K562 (cell line): ENCODE data around the gene PLEKHA5. TPM values are rescaled to one million over a fixed set of nuclear protein-coding genes. Genes with fewer than 3 reads are reported as not detected.
A peak's percentile ranks its signal among the peaks of the same experiment; 100 is the strongest.

Source experiments
- ARID1B ChIP-seq: fragments of 450-650 bp; IDR thresholded peaks from 2 replicates; pipeline ENCODE4 v1.6.1; 2016; ENCODE audit warnings: antibody characterized with exemption, mild to moderate bottlenecking, inconsistent platforms
- BDP1 ChIP-seq: IDR thresholded peaks from 3 replicates; pipeline ENCODE4 v1.6.1; 2011; ENCODE audit not compliant: insufficient read length, insufficient read depth
- CBFA2T3 ChIP-seq: fragments of 450-650 bp; IDR thresholded peaks from 2 replicates; pipeline ENCODE4 v1.6.1; 2017
- CEBPG ChIP-seq, 3 experiments: fragments of 200-800 bp in 1 of 3; sonication (Bioruptor generic) in 1 of 3; sonication (generic) in 1 of 3; formaldehyde crosslinking in 1 of 3; IDR thresholded peaks in 2 of 3; conservative IDR thresholded peaks in 1 of 3; 2 replicates each; pipeline versions ENCODE4 v1.6.1 to v1.8.0; 2016 to 2022; ENCODE audit warnings: missing compliant biosample characterization in 2 of 3, missing genetic modification characterization in 2 of 3, mild to moderate bottlenecking in 1 of 3, missing genetic modification reagents in 1 of 3
- CTBP1 ChIP-seq: fragments of 450-650 bp; IDR thresholded peaks from 2 replicates; pipeline ENCODE4 v1.6.1; 2016; ENCODE audit warnings: borderline replicate concordance
- EP400 ChIP-seq: fragments of 450-650 bp; IDR thresholded peaks from 2 replicates; pipeline ENCODE4 v1.6.1; 2017; ENCODE audit warnings: antibody characterized with exemption, mild to moderate bottlenecking, moderate library complexity
- GABPB2 ChIP-seq: fragments of 250-450 bp; sonication (Bioruptor Pico); conservative IDR thresholded peaks from 2 replicates; pipeline ENCODE4 v1.5.1; 2021; ENCODE audit warnings: mild to moderate bottlenecking
- HMGN3 ChIP-seq: IDR thresholded peaks from 2 replicates; pipeline ENCODE4 v1.6.1; 2011; ENCODE audit warnings: borderline replicate concordance, low read depth, mild to moderate bottlenecking, mixed read lengths, low read length; ENCODE audit not compliant: insufficient read length; ENCODE audit errors: extremely low read depth
- NCOR1 ChIP-seq: fragments of 450-650 bp; IDR thresholded peaks from 2 replicates; pipeline ENCODE4 v1.6.1; 2016; ENCODE audit warnings: mild to moderate bottlenecking, moderate library complexity
- POLR2H ChIP-seq: IDR thresholded peaks from 2 replicates; pipeline ENCODE4 v1.6.1; 2016; ENCODE audit warnings: missing genetic modification characterization, low read depth, mild to moderate bottlenecking, control low read depth, missing compliant biosample characterization, moderate library complexity
- TEAD4 ChIP-seq, 2 experiments: sonication (generic) in 1 of 2; formaldehyde crosslinking in 1 of 2; IDR thresholded peaks; 2 replicates each; pipeline versions ENCODE4 v1.6.1 to v1.8.0; 2012 to 2022; ENCODE audit warnings: borderline replicate concordance in 1 of 2, inconsistent platforms in 1 of 2, low read length in 1 of 2, mild to moderate bottlenecking in 1 of 2, missing genetic modification reagents in 1 of 2
- WHSC1 ChIP-seq: IDR thresholded peaks from one replicate; pipeline ENCODE4 v1.6.1; 2012; ENCODE audit warnings: low read length, control low read depth, inconsistent platforms
- XRCC5 ChIP-seq: fragments of 200-400 bp; formaldehyde crosslinking; IDR thresholded peaks from 2 replicates; pipeline ENCODE4 v1.6.1; 2017; ENCODE audit warnings: low read depth, mild to moderate bottlenecking, low read length
- YBX1 ChIP-seq: fragments of 450-650 bp; IDR thresholded peaks from 2 replicates; pipeline ENCODE4 v1.7.1; 2016; ENCODE audit warnings: mild to moderate bottlenecking
- ZBTB17 ChIP-seq: fragments of 450-650 bp; formaldehyde crosslinking; IDR thresholded peaks from 2 replicates; pipeline ENCODE4 v1.4.0; 2020; ENCODE audit warnings: mild to moderate bottlenecking
- ZNF232 ChIP-seq: sonication (generic); formaldehyde crosslinking; IDR thresholded peaks from 2 replicates; pipeline ENCODE4 v1.8.0; 2022; ENCODE audit warnings: mild to moderate bottlenecking, missing genetic modification reagents
- polyA plus RNA-seq, 8 experiments: library from polyadenylated mRNA; depleted of rRNA in 4 of 8; stranded (reverse) in 5 of 8; unstranded in 3 of 8; fragments of >200 nt; fragmentation: Nextera tagmentation in 2 of 8; fragmentation: Illumina TruSeq in 1 of 8; extraction: Ambion mirVana in 2 of 8; extraction: Trizol in 1 of 8; gene quantifications; 2 replicates each; pipeline versions ENCODE4 v1.2.1 to v1.2.3, GENCODE V29; 2011 to 2014; ENCODE audit warnings: inconsistent platforms in 1 of 8, missing spikeins in 1 of 8
- total RNA-seq, 7 experiments: library from RNA; depleted of rRNA in 6 of 7; stranded (reverse); fragments of >200 nt in 6 of 7; fragmentation: Illumina TruSeq in 2 of 7; extraction: Trizol in 2 of 7; gene quantifications; 2 replicates each; pipeline versions ENCODE4 v1.2.1 to v1.2.3, GENCODE V29; 2011 to 2021; ENCODE audit warnings: low replicate concordance in 1 of 7
- TF ChIP-seq, protein P1 (sequence below), 2 experiments: fragments of 450-650 bp in 1 of 2; sonication (generic) in 1 of 2; formaldehyde crosslinking; conservative IDR thresholded peaks; 2 replicates each; pipeline versions ENCODE4 v1.4.0 to v1.8.1; 2020 to 2022; ENCODE audit warnings: mild to moderate bottlenecking in 1 of 2, missing genetic modification reagents in 1 of 2
- TF ChIP-seq, protein P2 (sequence below), 2 experiments: fragments of 450-650 bp; conservative IDR thresholded peaks; 2 replicates each; pipeline ENCODE4 v1.6.1; 2017; ENCODE audit warnings: mild to moderate bottlenecking in 2 of 2, moderate library complexity in 2 of 2
- TF ChIP-seq, protein P3 (sequence below), 2 experiments: fragments of 250-450 bp in 1 of 2; fragments of 450-650 bp in 1 of 2; sonication (Bioruptor Pico) in 1 of 2; IDR thresholded peaks; 2 replicates each; pipeline versions ENCODE4 v1.6.1 to v1.8.0; 2016 to 2021; ENCODE audit warnings: mild to moderate bottlenecking in 2 of 2, moderate library complexity in 2 of 2, missing compliant biosample characterization in 1 of 2, missing genetic modification characterization in 1 of 2
- TF ChIP-seq, protein P4 (sequence below): fragments of 450-650 bp; IDR thresholded peaks from one replicate; pipeline ENCODE4 v1.6.1; 2018; ENCODE audit warnings: mild to moderate bottlenecking, moderate library complexity; ENCODE audit not compliant: partially characterized antibody
- TF ChIP-seq, protein P5 (sequence below): fragments of 250-450 bp; sonication (Bioruptor Pico); IDR thresholded peaks from 2 replicates; pipeline ENCODE4 v1.8.0; 2022; ENCODE audit warnings: moderate library complexity, mild to moderate bottlenecking, inconsistent platforms
- TF ChIP-seq, protein P6 (sequence below): fragments of 250-450 bp; sonication (Bioruptor Pico); IDR thresholded peaks from 2 replicates; pipeline ENCODE4 v1.5.1; 2021; ENCODE audit warnings: mild to moderate bottlenecking

The PLEKHA5 gene
- total and polyA plus RNA-seq, 9 of the 15 experiments (the other 6 are each of a cell fraction or from before 2014, with no cell fraction given), result 7.2 to 26.2 (median 17.4) TPM

DNA sequence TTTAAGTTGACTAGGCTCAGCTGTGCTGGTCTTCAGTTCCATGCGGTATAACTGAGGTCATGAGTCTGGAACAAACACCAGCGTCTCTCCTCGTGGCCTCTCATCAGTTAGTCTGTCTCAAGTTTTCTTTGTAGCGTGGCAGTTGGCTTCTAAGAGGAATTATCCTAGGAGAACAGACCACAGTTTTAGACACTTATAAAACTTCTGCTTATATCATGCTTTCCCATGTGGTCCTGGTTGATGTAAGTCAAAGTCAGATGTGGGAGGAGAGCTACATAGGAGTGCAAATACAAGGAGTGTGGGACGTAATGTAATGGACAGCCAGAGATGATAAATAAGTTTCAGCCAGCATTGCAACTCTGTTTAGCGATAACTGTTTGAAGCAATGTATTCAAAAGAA, 14.8 kb downstream of the PLEKHA5 start (continued):
- no peak for TF ChIP-seq BDP1
- no peak for TF ChIP-seq WHSC1
- TF ChIP-seq CEBPG (CRISPR knock-in tag; IDR thresholded peaks at IDR 0.05), result peak; percentile 16; the same call in 1 of the 2 replicates
- TF ChIP-seq CEBPG (tag; conservative IDR thresholded peaks at IDR 0.05 in 1 of 2, IDR thresholded peaks at IDR 0.05 in 1 of 2), result no peak
- TF ChIP-seq, protein P1, sequence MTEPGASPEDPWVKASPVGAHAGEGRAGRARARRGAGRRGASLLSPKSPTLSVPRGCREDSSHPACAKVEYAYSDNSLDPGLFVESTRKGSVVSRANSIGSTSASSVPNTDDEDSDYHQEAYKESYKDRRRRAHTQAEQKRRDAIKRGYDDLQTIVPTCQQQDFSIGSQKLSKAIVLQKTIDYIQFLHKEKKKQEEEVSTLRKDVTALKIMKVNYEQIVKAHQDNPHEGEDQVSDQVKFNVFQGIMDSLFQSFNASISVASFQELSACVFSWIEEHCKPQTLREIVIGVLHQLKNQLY (CRISPR knock-in tag; conservative IDR thresholded peaks at IDR 0.05), result no peak
- peak; percentile 40 for TF ChIP-seq TEAD4 (IDR thresholded peaks at IDR 0.05; ENCODE audit: low read length)
- TF ChIP-seq TEAD4 (CRISPR knock-in tag; IDR thresholded peaks at IDR 0.05; ENCODE audit: borderline replicate concordance), result no peak
- TF ChIP-seq, protein P2, sequence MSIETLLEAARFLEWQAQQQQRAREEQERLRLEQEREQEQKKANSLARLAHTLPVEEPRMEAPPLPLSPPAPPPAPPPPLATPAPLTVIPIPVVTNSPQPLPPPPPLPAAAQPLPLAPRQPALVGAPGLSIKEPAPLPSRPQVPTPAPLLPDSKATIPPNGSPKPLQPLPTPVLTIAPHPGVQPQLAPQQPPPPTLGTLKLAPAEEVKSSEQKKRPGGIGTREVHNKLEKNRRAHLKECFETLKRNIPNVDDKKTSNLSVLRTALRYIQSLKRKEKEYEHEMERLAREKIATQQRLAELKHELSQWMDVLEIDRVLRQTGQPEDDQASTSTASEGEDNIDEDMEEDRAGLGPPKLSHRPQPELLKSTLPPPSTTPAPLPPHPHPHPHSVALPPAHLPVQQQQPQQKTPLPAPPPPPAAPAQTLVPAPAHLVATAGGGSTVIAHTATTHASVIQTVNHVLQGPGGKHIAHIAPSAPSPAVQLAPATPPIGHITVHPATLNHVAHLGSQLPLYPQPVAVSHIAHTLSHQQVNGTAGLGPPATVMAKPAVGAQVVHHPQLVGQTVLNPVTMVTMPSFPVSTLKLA (conservative IDR thresholded peaks at IDR 0.05), result 0 out of 4 replicates have a peak, but pooled peaks have one; percentile 29 to 39
- TF ChIP-seq, protein P3, sequence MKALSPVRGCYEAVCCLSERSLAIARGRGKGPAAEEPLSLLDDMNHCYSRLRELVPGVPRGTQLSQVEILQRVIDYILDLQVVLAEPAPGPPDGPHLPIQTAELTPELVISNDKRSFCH (CRISPR knock-in tag; IDR thresholded peaks at IDR 0.05), result no peak
- TF ChIP-seq, protein P3 (tag; IDR thresholded peaks at IDR 0.05), result no peak
- peak; percentile 59; the same call in 1 of the 2 replicates for TF ChIP-seq EP400
- no peak for TF ChIP-seq ZNF232 (CRISPR knock-in tag)
- no peak for TF ChIP-seq XRCC5
- TF ChIP-seq HMGN3, result no peak
- TF ChIP-seq ARID1B, result peak; percentile 29; the same call in 1 of the 2 replicates
- TF ChIP-seq, protein P4, sequence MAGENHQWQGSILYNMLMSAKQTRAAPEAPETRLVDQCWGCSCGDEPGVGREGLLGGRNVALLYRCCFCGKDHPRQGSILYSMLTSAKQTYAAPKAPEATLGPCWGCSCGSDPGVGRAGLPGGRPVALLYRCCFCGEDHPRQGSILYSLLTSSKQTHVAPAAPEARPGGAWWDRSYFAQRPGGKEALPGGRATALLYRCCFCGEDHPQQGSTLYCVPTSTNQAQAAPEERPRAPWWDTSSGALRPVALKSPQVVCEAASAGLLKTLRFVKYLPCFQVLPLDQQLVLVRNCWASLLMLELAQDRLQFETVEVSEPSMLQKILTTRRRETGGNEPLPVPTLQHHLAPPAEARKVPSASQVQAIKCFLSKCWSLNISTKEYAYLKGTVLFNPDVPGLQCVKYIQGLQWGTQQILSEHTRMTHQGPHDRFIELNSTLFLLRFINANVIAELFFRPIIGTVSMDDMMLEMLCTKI, result no peak
- TF ChIP-seq CBFA2T3, result peak; percentile 75
- TF ChIP-seq, protein P5, sequence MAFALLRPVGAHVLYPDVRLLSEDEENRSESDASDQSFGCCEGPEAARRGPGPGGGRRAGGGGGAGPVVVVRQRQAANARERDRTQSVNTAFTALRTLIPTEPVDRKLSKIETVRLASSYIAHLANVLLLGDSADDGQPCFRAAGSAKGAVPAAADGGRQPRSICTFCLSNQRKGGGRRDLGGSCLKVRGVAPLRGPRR (CRISPR knock-in tag), result no peak
- no peak for TF ChIP-seq CTBP1
- TF ChIP-seq GABPB2 (CRISPR knock-in tag), result no peak
- TF ChIP-seq YBX1, result no peak
- peak; percentile 6; the same call in 1 of the 2 replicates for TF ChIP-seq NCOR1
- TF ChIP-seq, protein P6, sequence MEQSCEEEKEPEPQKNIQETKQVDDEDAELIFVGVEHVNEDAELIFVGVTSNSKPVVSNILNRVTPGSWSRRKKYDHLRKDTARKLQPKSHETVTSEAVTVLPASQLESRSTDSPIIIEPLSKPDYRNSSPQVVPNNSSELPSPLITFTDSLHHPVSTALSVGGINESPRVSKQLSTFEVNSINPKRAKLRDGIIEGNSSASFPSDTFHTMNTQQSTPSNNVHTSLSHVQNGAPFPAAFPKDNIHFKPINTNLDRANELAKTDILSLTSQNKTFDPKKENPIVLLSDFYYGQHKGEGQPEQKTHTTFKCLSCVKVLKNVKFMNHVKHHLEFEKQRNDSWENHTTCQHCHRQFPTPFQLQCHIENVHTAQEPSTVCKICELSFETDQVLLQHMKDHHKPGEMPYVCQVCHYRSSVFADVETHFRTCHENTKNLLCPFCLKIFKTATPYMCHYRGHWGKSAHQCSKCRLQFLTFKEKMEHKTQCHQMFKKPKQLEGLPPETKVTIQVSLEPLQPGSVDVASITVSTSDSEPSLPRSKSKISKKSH (CRISPR knock-in tag), result no peak
- TF ChIP-seq POLR2H (tag), result no peak
- TF ChIP-seq ZBTB17 (CRISPR knock-in tag), result no peak
